GM23248 (cell line): ENCODE measurements around the gene CCNE1. TPM values are rescaled to one million over a fixed set of nuclear protein-coding genes. Genes with fewer than 3 reads are reported as not detected.
A peak's percentile ranks its signal among the peaks of the same experiment; 100 is the strongest.
"Not testable (repeated sequence)": the region's sequence is repeated elsewhere in the genome, so short reads cannot be mapped to it uniquely, and the experiment has no call there.

Source experiments
- DNase-seq: peaks from one replicate; pipeline ENCODE4 v3.0.0-alpha.2; 2015
- H2AFZ ChIP-seq: fragments of 200-600 bp; sonication (generic); 2 replicates; pipeline ENCODE4 v1.6.1; 2016; ENCODE audit warnings: antibody characterized with exemption
- H3F3A ChIP-seq: fragments of 200-600 bp; sonication (generic); 2 replicates; pipeline ENCODE4 v1.6.1; 2016; ENCODE audit warnings: mild to moderate bottlenecking, antibody characterized with exemption, mixed run types; ENCODE audit not compliant: insufficient read depth
- H3K27ac ChIP-seq: fragments of 200-600 bp; sonication (generic); 2 replicates; pipeline ENCODE4 v1.5.1; 2016; ENCODE audit warnings: mild to moderate bottlenecking
- H3K27me3 ChIP-seq: fragments of 200-600 bp; sonication (generic); replicated peaks from 2 replicates; pipeline ENCODE4 v1.6.1; 2016; ENCODE audit warnings: mild to moderate bottlenecking; ENCODE audit not compliant: insufficient read depth
- H3K36me3 ChIP-seq: fragments of 200-600 bp; sonication (generic); 2 replicates; pipeline ENCODE4 v1.6.1; 2016; ENCODE audit warnings: low read depth, mild to moderate bottlenecking
- H3K4me1 ChIP-seq: fragments of 200-600 bp; sonication (generic); 2 replicates; pipeline ENCODE4 v1.6.1; 2016; ENCODE audit warnings: mild to moderate bottlenecking; ENCODE audit not compliant: insufficient read depth
- H3K4me2 ChIP-seq: fragments of 200-600 bp; sonication (generic); one replicate; pipeline ENCODE4 v1.6.1; 2016; ENCODE audit warnings: mild to moderate bottlenecking; ENCODE audit not compliant: unreplicated experiment
- H3K4me3 ChIP-seq: fragments of 200-600 bp; sonication (generic); 2 replicates; pipeline ENCODE4 v1.5.1; 2016; ENCODE audit warnings: mild to moderate bottlenecking
- H3K79me2 ChIP-seq: fragments of 200-600 bp; sonication (generic); 2 replicates; pipeline ENCODE4 v1.6.1; 2016; ENCODE audit warnings: mild to moderate bottlenecking; ENCODE audit not compliant: insufficient read depth
- H3K9ac ChIP-seq: fragments of 200-600 bp; sonication (generic); 2 replicates; pipeline ENCODE4 v1.6.1; 2016; ENCODE audit warnings: mild to moderate bottlenecking
- H3K9me2 ChIP-seq: fragments of 200-600 bp; sonication (generic); 2 replicates; pipeline ENCODE4 v1.6.1; 2016; ENCODE audit warnings: mixed run types, mild to moderate bottlenecking, moderate library complexity; ENCODE audit not compliant: insufficient read depth
- H3K9me3 ChIP-seq: fragments of 200-600 bp; sonication (generic); one replicate; pipeline ENCODE4 v1.6.1; 2017; ENCODE audit warnings: low read depth
- H4K20me1 ChIP-seq: fragments of 200-600 bp; sonication (generic); 2 replicates; pipeline ENCODE4 v1.6.0; 2016; ENCODE audit not compliant: insufficient read depth
- EZH2 ChIP-seq: fragments of 200-600 bp; sonication (generic); IDR thresholded peaks from 2 replicates; pipeline ENCODE4 v1.6.1; 2018; ENCODE audit warnings: antibody characterized with exemption, mild to moderate bottlenecking; ENCODE audit not compliant: insufficient read depth, poor library complexity, severe bottlenecking
- EZH2phosphoT487 ChIP-seq: fragments of 200-600 bp; sonication (generic); IDR thresholded peaks from 2 replicates; pipeline ENCODE4 v1.6.1; 2018; ENCODE audit warnings: antibody characterized with exemption, moderate library complexity, mild to moderate bottlenecking, low read depth; ENCODE audit not compliant: insufficient read depth
- WGBS, 2 experiments: methylation state at CpG; one replicate each; pipeline ENCODE4 v1.1.6; 2015 to 2017; ENCODE audit warnings: low lambda C conversion rate in 2 of 2, low coverage in 1 of 2; ENCODE audit errors: missing lambda C conversion rate in 2 of 2; 5-methylcytosine and 5-hydroxymethylcytosine counted together
- in situ Hi-C: fragments of 300-500 bp; cut with MboI; formaldehyde crosslinking; loops from 2 replicates; pipeline ENCODE4 v1.15.0; 2020
- polyA plus RNA-seq: library from polyadenylated mRNA; unstranded; fragments of >200 nt; fragmentation: Nextera tagmentation; extraction: Ambion mirVana; gene quantifications from 2 replicates; pipeline ENCODE4 v1.2.1, GENCODE V29; 2016
- total RNA-seq: library from RNA; depleted of rRNA; stranded (reverse); fragments of >200 nt; shearing (Covaris generic); gene quantifications from 2 replicates; pipeline ENCODE4 v1.2.3, GENCODE V29; 2014

Gene CCNE1
- total and polyA plus RNA-seq, 2 experiments from 2014 or later, result 5.1 to 6.5 TPM

DNA sequence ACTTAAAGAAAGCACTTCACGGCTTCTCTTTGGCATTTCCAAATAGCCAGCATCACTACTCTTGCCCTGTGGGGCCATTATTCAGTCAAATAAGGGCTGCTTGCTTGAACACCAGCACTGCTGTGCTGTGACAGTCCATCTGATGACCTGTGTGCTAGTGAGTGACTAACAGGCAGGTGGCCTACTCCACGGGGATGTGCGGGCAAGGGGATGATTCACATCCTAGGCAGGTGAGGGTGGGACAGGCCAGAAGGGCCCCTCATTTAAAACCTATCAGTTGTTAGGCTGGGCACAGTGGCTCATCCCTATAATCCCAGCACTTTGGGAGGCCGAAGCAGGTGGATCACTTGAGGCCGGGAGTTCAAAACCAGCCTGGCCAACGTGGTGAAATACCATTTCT lies 8.2 kb downstream of the CCNE1 start:
- no peak overlapping the region for H2AFZ ChIP-seq
- no peaks in the 10 kb centered on the region for H3K4me1 ChIP-seq
- H3K9me2 ChIP-seq, result no peaks in the 10 kb centered on the region
- H3K79me2 ChIP-seq, result no peaks in the 10 kb centered on the region
- no peak overlapping the region for H3K27ac ChIP-seq
- 95 to 97% methylated on average over 6 of the region's 6 CpGs for WGBS, 2 experiments
- TF ChIP-seq EZH2phosphoT487 (no peak), EZH2 (no peak)
- H3K27me3 ChIP-seq, result no peaks in the 10 kb centered on the region
- no peak overlapping the region for H3K9ac ChIP-seq
- H4K20me1 ChIP-seq, result no peaks in the 10 kb centered on the region
- no peaks in the 10 kb centered on the region for H3K9me3 ChIP-seq
- H3K4me2 ChIP-seq, result no peak overlapping the region
- no peaks in the 10 kb centered on the region for H3F3A ChIP-seq
- no peak for DNase-seq
- no peak overlapping the region for H3K4me3 ChIP-seq
- H3K36me3 ChIP-seq, result no peaks in the 10 kb centered on the region
- in situ Hi-C loops, result no loop called here

DNA sequence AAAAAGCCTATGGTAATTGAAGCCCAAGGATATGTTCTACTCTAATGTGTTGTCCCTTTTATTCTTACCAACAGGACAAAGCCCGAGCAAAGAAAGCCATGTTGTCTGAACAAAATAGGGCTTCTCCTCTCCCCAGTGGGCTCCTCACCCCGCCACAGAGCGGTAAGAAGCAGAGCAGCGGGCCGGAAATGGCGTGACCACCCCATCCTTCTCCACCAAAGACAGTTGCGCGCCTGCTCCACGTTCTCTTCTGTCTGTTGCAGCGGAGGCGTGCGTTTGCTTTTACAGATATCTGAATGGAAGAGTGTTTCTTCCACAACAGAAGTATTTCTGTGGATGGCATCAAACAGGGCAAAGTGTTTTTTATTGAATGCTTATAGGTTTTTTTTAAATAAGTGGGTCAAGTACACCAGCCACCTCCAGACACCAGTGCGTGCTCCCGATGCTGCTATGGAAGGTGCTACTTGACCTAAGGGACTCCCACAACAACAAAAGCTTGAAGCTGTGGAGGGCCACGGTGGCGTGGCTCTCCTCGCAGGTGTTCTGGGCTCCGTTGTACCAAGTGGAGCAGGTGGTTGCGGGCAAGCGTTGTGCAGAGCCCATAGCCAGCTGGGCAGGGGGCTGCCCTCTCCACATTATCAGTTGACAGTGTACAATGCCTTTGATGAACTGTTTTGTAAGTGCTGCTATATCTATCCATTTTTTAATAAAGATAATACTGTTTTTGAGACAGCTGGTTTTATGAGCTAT lies 12.0 kb downstream of the CCNE1 start:
- in situ Hi-C loops, result no loop called here
- DNase-seq, result no peak
- Histone ChIP-seq H3K9me2 (no peaks in the 10 kb centered on the region), H2AFZ (no peak overlapping the region), H3K36me3 (no peaks in the 10 kb centered on the region), H3K4me1 (no peaks in the 10 kb centered on the region), H3K4me3 (no peak overlapping the region), H3K4me2 (no peak overlapping the region), H3K9me3 (no peaks in the 10 kb centered on the region), H3K27ac (no peak overlapping the region), H3K79me2 (no peaks in the 10 kb centered on the region), H3K27me3 (no peaks in the 10 kb centered on the region), H3F3A (no peaks in the 10 kb centered on the region), H3K9ac (no peak overlapping the region), H4K20me1 (no peaks in the 10 kb centered on the region)
- TF ChIP-seq EZH2 (no peak), EZH2phosphoT487 (no peak)
- 95% methylated on average over 20 of the region's 20 CpGs for WGBS, 2 experiments

DNA sequence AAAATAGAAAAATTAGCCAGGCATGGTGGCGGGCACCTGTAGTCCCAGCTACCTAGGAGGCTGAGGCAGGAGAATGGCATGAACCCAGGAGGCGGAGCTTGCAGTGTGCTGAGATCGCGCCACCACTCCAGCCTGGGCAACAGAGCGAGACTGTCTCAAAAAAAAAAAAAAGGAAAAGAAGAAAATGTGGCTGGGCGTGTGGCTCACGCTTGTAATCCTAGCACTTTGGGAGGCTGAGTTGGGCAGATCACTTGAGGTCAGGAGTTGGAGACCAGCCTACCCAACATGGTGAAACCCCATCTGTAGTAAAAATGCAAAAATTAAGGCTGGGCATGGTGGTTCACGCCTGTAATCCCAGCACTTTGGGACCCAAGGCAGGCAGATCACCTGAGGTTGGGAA lies 13.5 kb downstream of the CCNE1 start:
- H3K9ac ChIP-seq, H3K36me3 ChIP-seq, H3K27ac ChIP-seq, H3K27me3 ChIP-seq, H3K79me2 ChIP-seq, H3F3A ChIP-seq, H3K4me2 ChIP-seq, H4K20me1 ChIP-seq, H3K4me3 ChIP-seq, in situ Hi-C loops, H3K4me1 ChIP-seq, H3K9me2 ChIP-seq, DNase-seq, H3K9me3 ChIP-seq, H2AFZ ChIP-seq: not testable (repeated sequence)
- 98 to 99% methylated on average over 8 of the region's 8 CpGs for WGBS, 2 experiments

DNA sequence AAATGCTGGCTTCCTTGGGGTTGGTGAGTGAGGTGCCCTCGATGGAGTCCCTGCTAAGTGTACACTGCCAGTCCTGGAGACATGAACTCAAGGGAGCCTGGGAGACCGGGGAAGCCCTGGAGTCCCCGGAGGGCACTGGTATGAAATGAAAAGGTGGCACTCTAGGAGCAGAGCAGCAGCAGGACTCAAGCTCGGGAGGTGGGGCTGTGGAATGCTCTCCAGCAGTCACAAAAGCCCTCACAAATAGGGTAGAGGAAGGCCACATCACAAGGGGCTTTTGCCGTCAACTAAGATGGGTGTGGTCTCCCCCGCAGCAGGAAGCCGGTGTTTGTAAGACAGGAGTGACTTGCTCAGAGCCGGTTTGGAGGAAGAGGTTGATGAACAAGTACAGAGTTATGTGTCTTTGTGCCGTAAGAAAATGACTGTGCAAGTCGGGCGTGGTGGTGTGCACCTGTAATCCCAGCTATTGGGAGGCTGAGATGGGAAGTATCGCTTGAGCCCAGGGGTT lies 19.3 kb downstream of the CCNE1 start:
- in situ Hi-C loops, result no loop called here
- no peaks in the 10 kb centered on the region for H3K4me1 ChIP-seq
- H3K4me3 ChIP-seq, result no peak overlapping the region
- no peak overlapping the region for H2AFZ ChIP-seq
- H3K27ac ChIP-seq, result no peak overlapping the region
- H3K36me3 ChIP-seq, result no peaks in the 10 kb centered on the region
- H3K4me2 ChIP-seq, result no peak overlapping the region
- TF ChIP-seq EZH2 (no peak), EZH2phosphoT487 (no peak)
- H3K79me2 ChIP-seq, result no peaks in the 10 kb centered on the region
- no peaks in the 10 kb centered on the region for H3F3A ChIP-seq
- no peaks in the 10 kb centered on the region for H3K27me3 ChIP-seq
- DNase-seq, result peak; percentile 15
- H3K9me3 ChIP-seq, result no peaks in the 10 kb centered on the region
- no peak overlapping the region for H3K9ac ChIP-seq
- WGBS, 2 experiments, result 35 to 37% methylated on average over 12 of the region's 12 CpGs
- no peaks in the 10 kb centered on the region for H3K9me2 ChIP-seq
- H4K20me1 ChIP-seq, result no peaks in the 10 kb centered on the region
